Neuron (in vitro differentiated cells): ENCODE data around the gene MT3.

Source experiments
- H2AFZ ChIP-seq: one replicate; pipeline ENCODE4 v1.6.1; 2013; ENCODE audit warnings: low read depth, mild to moderate bottlenecking, inconsistent platforms, low read length, moderate library complexity
- H3K27me3 ChIP-seq: one replicate; pipeline ENCODE4 v1.6.1; 2013; ENCODE audit warnings: low read length; ENCODE audit not compliant: insufficient read depth
- H3K36me3 ChIP-seq: one replicate; pipeline ENCODE4 v1.6.1; 2013; ENCODE audit warnings: low read length; ENCODE audit not compliant: insufficient read depth
- H3K4me1 ChIP-seq: one replicate; pipeline ENCODE4 v1.6.1; 2013; ENCODE audit warnings: low read length; ENCODE audit not compliant: insufficient read depth
- H3K4me3 ChIP-seq: 2 replicates; pipeline ENCODE4 v1.5.1; 2013; ENCODE audit warnings: mild to moderate bottlenecking, low read length, moderate library complexity
- H3K9me3 ChIP-seq: one replicate; pipeline ENCODE4 v1.6.1; 2013; ENCODE audit warnings: low read length

MT3 gene

DNA sequence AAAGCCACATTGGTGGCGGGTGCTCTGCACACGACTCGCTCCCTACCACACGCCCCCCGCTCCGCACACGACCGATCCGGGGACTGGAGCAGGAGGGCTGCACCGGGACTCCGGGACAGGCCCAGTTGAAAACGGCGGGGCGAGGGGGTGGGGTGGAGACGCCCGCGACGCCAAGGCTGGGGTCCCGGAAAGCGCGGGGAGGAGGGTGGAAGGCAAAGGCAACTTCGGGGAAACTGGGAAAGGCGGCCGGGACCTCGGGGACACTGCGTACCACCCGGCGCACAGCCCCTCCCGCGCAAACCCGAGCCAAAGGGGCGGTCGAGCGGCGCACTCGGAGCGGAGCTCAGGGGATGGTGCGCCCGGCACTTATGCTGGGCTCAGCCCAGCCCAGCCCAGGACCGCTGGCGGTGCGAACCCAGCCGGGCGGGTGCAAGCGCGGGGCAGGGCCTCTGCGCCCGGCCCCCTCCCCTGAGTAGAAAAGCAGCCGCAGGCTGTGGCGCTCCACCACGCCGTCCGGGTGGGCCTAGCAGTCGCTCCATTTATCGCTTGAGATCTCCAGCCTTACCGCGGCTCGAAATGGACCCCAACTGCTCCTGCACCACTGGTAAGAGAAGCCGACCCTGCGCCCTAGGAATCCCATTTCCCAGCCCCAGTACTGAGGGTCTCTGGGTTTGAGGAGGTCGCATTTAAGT lies 43.0 kb downstream of the MT3 start, which contains the start of gene MT1M:
TSS of gene MT1M (plus strand) at position 504 of the 692 bp plus-strand sequence. CDS start at position 577, 73 bp downstream.
- Histone ChIP-seq H2AFZ (peak within 1 kb of the TSS; percentile 33), H3K4me1 (peaks cover 6% of the 10 kb centered on the region), H3K27me3 (peaks cover 93% of the 10 kb centered on the region), H3K9me3 (no peaks in the 10 kb centered on the region), H3K36me3 (no peaks in the 10 kb centered on the region), H3K4me3 (no peak within 1 kb of the TSS)

DNA sequence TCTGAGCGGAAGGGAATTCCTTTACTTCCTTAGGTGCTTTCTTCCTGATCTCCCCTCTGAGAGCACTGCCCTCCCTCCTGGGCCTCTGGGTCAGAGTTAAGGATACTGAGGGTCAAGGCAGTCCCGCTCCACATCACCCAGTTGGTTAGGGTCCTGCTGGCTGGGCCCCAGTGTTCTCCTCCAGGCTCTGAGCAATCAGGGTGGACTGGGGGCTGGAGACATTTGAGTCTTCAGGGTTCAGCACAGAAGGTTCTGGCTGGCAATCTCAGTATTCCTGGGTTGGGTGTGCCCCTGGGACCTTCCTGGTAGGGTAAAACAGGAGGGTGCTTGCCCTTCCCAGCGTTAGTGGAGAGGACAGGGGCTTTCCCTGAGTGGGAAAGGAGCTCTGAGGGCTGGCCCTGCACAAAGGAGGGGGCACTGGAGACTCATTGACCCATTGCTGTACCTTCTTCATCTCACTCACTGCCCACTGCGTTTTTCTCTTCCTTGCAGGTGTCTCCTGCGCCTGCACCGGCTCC lies 43.6 kb downstream of the MT3 start:
- H3K4me3 ChIP-seq = no peak overlapping the region
- no peak overlapping the region for H2AFZ ChIP-seq
- no peaks in the 10 kb centered on the region for H3K36me3 ChIP-seq
- H3K4me1 ChIP-seq = peaks cover 6% of the 10 kb centered on the region
- peaks cover 98% of the 10 kb centered on the region for H3K27me3 ChIP-seq
- no peaks in the 10 kb centered on the region for H3K9me3 ChIP-seq

DNA sequence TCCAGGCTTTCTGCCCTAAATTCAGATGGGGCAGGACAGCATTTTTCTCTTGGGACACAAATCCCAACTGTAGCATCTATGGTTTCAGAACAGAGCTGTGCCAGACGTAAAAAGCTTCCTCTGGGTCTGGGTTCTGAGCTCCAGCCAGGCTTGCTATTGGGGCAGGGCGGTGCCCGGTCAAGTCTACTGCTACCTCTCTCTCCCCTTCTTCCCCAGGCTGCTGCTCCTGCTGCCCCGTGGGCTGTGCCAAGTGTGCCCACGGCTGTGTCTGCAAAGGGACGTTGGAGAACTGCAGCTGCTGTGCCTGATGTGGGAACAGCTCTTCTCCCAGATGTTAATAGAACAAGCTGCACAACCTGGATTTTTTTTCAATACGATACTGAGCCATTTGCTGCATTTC lies 44.2 kb downstream of the MT3 start:
- H3K4me1 ChIP-seq = peaks cover 7% of the 10 kb centered on the region
- H3K36me3 ChIP-seq = no peaks in the 10 kb centered on the region
- H2AFZ ChIP-seq = no peak overlapping the region
- H3K27me3 ChIP-seq = peaks cover 99% of the 10 kb centered on the region
- no peaks in the 10 kb centered on the region for H3K9me3 ChIP-seq
- H3K4me3 ChIP-seq = no peak overlapping the region

DNA sequence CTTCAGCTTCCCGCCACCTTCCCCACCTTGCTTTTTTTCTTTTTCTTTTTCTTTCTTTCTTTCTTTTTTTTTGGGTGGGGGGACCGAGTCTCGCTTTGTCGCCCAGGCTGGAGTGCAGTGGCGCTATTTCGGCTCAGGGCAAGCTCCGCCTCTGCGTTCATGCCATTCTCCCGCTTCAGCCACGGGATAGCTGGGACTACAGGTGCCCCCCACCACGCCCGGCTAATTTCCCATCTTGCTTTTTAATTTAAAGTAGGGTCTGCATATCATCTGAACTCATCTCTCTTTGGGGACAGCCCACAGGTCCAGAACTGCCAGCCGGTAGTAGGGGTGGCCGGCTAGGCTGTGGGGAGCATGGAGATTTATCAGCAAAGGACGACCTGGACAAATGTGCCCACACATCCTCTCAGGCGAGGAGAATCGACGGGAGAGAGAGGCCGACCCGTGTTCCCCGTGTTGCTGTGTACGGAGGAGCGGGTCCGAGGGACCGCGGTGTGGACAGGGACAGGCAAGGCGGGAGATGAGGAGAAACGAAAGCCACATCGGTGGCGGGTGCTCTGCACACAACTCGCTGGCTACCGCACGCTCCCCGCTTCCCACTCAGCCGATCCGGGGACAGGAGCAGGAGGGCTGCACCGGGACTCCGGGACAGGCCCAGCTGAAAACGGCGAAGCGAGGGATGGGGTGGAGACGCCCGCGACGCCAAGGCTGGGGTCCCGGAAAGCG lies 45.5 kb downstream of the MT3 start:
- H3K27me3 ChIP-seq = peaks cover 99% of the 10 kb centered on the region
- H3K4me1 ChIP-seq = peaks cover 8% of the 10 kb centered on the region
- no peak overlapping the region for H3K4me3 ChIP-seq
- no peaks in the 10 kb centered on the region for H3K9me3 ChIP-seq
- H3K36me3 ChIP-seq = no peaks in the 10 kb centered on the region
- H2AFZ ChIP-seq = no peak overlapping the region

DNA sequence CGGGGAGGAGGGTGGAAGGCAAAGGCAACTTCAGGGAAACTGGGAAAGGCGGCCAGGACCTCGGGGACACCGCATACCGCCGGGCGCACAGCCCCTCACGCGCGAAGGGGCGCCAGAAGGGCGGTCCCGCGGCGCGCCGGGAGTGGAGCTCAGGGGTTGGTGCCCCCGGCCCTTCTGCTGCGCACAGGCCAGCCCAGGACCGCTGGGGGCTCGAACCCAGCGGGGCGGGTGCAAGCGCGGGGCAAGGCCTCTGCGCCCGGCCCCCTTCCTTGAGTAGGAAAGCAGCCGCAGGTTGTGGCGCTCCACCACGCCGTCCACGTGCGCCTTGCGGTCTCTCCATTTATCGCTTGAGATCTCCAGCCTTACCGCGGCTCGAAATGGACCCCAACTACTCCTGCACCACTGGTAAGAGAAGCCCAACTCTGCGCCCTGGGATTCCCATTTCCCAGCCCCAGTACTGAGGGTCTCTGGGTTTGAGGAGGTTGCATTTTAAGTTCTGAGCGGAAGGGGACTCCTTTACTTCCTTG lies 46.2 kb downstream of the MT3 start:
- H2AFZ ChIP-seq = no peak overlapping the region
- no peak overlapping the region for H3K4me3 ChIP-seq
- no peaks in the 10 kb centered on the region for H3K36me3 ChIP-seq
- H3K27me3 ChIP-seq = peaks cover 98% of the 10 kb centered on the region
- H3K9me3 ChIP-seq = no peaks in the 10 kb centered on the region
- H3K4me1 ChIP-seq = peaks cover 8% of the 10 kb centered on the region

DNA sequence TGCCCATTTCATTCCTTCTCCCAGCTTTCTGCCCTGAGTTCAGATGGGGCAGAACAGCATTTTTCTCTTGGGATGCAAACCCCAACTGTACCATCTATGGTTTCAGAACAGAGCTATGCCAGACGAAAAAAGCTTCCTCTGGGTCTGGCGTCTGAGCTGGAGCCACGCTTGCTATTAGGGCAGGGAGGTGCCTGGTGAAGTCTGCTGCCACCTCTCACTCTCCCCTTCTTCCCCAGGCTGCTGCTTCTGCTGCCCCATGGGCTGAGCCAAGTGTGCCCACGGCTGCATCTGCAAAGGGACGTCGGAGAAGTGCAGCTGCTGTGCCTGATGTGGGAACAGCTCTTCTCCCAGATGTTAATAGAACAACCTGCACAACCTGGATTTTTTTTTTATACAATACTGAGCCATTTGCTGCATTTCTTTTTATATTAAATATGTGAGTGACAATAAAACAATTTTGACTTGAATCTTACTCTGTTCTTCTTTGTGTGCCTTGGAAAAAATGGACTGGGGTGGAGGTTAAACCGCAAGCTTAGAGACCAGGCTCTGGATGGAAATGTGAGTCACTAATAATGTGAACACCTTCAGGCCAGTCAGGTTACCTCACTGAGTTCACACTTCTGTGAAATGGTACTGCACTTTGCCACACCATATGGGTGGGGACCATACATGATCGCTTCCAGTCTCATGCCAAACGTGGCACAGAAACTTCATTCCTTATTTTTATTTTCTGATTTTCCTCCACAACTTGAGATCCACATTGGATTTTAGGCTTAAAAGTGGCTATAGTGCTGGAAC lies 47.5 kb downstream of the MT3 start:
- Histone ChIP-seq H3K9me3 (no peaks in the 10 kb centered on the region), H3K4me1 (peaks cover 8% of the 10 kb centered on the region), H2AFZ (no peak overlapping the region), H3K36me3 (no peaks in the 10 kb centered on the region), H3K27me3 (peaks cover 98% of the 10 kb centered on the region), H3K4me3 (no peak overlapping the region)

DNA sequence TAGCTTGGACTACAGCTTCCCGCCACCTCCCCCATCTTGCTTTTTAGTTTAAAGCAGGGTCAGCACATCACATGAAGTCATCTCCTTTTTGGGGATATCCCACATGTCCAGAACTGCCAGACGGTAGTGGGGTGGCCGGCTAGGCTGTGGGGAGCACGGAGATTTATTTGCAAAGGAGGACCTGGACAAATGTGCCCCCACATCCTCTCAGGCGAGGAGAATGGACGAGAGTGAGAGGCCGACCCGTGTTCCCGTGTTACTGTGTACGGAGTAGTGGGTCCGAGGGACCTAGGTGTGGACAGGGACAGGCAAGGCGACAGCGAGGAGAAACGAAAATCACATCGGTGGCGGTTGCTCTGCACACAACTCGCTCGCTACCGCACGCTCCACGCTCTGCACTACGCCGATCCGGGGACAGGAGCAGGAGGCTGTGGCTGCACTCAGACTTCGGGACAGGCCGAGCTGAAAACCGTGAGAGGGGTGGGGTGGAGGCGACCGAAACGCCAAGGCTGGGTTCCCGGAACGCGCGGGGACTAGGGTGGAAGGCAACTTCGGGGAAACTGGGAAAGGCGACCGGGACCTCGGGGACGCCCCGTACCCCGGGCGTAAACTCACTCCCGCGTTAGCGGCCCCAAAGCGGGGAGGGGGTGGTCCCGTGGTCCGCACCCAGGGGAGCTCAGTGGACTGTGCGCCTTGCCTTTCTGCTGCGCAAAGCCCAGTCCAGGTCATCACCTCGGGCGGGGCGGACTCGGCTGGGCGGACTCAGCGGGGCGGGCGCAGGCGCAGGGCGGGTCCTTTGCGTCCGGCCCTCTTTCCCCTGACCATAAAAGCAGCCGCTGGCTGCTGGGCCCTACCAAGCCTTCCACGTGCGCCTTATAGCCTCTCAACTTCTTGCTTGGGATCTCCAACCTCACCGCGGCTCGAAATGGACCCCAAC lies 48.8 kb downstream of the MT3 start, which contains the start of gene MT1A:
TSS of gene MT1A (plus strand) at position 853 of the 937 bp plus-strand sequence. CDS start at position 926, 73 bp downstream.
- Histone ChIP-seq H3K4me1 (peaks cover 2% of the 10 kb centered on the region), H3K27me3 (peaks cover 98% of the 10 kb centered on the region), H2AFZ (no peak within 1 kb of the TSS), H3K9me3 (no peaks in the 10 kb centered on the region), H3K4me3 (peak within 1 kb of the TSS; percentile 21), H3K36me3 (no peaks in the 10 kb centered on the region)

DNA sequence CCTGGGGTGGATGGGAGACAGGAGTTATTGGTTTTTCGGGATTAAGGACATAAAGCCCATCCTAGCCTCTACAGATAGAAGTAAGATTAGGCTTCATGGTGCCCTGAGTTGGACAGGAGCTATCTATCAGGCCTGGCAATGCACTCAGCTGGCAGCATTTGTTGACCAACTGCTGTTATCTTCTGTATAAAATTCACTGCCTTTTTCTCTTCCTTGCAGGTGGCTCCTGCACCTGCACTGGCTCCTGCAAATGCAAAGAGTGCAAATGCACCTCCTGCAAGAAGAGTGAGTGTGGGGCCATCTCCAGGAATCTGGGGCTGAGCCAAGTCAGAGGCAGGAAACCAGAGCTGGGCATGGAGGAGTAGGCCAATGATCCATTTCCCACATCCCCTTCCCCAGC lies 49.7 kb downstream of the MT3 start:
- Histone ChIP-seq H2AFZ (no peak overlapping the region), H3K36me3 (no peaks in the 10 kb centered on the region), H3K9me3 (no peaks in the 10 kb centered on the region), H3K4me1 (peaks cover 2% of the 10 kb centered on the region), H3K27me3 (peaks cover 98% of the 10 kb centered on the region), H3K4me3 (no peak overlapping the region)

DNA sequence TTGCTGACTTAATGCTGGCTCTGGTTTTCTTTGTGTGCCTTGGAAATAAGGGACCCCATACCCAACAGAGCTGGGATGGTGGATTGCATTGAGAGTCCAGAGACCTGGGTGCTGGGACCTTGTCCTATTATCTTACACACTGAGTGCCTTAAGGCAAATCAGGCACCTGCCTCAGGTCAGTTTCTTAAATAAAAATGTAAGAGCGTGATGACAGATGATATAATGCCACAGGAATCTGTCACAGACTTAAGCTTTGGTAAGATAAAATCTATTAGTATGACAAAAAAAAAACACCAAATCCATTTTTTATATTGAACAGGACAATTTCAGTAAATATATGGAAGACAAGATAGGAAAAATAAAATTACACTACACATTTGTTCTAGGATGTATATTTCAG lies 50.7 kb downstream of the MT3 start:
- Histone ChIP-seq H3K27me3 (peaks cover 98% of the 10 kb centered on the region), H3K36me3 (no peaks in the 10 kb centered on the region), H3K9me3 (no peaks in the 10 kb centered on the region), H3K4me1 (peaks cover 2% of the 10 kb centered on the region), H3K4me3 (no peak overlapping the region), H2AFZ (no peak overlapping the region)
